Inferior parietal cortex (tissue), 1 donor: Measurements from ENCODE around the gene CD44.
A peak's percentile ranks its signal among the peaks of the same experiment; 100 is the strongest.

ENCODE experiments used
- DNase-seq: peaks from one replicate; pipeline ENCODE4 v3.0.0-alpha.2; 2016; ENCODE audit errors: extremely low spot score

CD44 gene

GRCh38 chr11:35237351-35237750 lies 98.4 kb downstream of the CD44 start:
- no peak for DNase-seq

- DNase-seq, result peak; percentile 68
These were observed 99.1 kb downstream of the CD44 start for GRCh38 chr11:35237860-35238715.

- DNase-seq, result no peak
These were observed 99.9 kb downstream of the CD44 start for GRCh38 chr11:35238882-35239281.

GRCh38 chr11:35239471-35240075 lies 100.6 kb downstream of the CD44 start:
- no peak for DNase-seq

- DNase-seq, result no peak
These were observed 102.1 kb downstream of the CD44 start for GRCh38 chr11:35241083-35241482.

GRCh38 chr11:35241531-35241930 lies 102.6 kb downstream of the CD44 start:
- DNase-seq, result no peak

GRCh38 chr11:35242412-35243242 lies 103.7 kb downstream of the CD44 start:
- no peak for DNase-seq

GRCh38 chr11:35243774-35244173 lies 104.8 kb downstream of the CD44 start:
- no peak for DNase-seq

GRCh38 chr11:35245056-35245455 lies 106.1 kb downstream of the CD44 start:
- DNase-seq, result no peak

- no peak for DNase-seq
These were observed 106.8 kb downstream of the CD44 start for GRCh38 chr11:35245786-35246185.

- DNase-seq, result no peak
These were observed 107.8 kb downstream of the CD44 start for GRCh38 chr11:35246745-35247144.

- DNase-seq, result no peak
These were observed 108.5 kb downstream of the CD44 start for GRCh38 chr11:35247428-35247827.

GRCh38 chr11:35247863-35248262 lies 108.9 kb downstream of the CD44 start:
- no peak for DNase-seq

GRCh38 chr11:35248558-35249323 lies 109.8 kb downstream of the CD44 start:
- no peak for DNase-seq

GRCh38 chr11:35250192-35250591 lies 111.2 kb downstream of the CD44 start:
- no peak for DNase-seq

- no peak for DNase-seq
These were observed 111.7 kb downstream of the CD44 start for GRCh38 chr11:35250621-35251020.

GRCh38 chr11:35253237-35253636 lies 114.3 kb downstream of the CD44 start:
- DNase-seq, result no peak

GRCh38 chr11:35255514-35255913 lies 116.5 kb downstream of the CD44 start:
- DNase-seq, result no peak

GRCh38 chr11:35256296-35256695 lies 117.3 kb downstream of the CD44 start:
- DNase-seq, result peak; percentile 34

- DNase-seq, result no peak
These were observed 118.3 kb downstream of the CD44 start for GRCh38 chr11:35257281-35257680.

GRCh38 chr11:35259529-35259928 lies 120.6 kb downstream of the CD44 start:
- DNase-seq, result no peak
